Hindlimb muscle (tissue), 1 donor: ENCODE data around the gene PITHD1. TPM values are rescaled to one million over a fixed set of nuclear protein-coding genes. Genes with fewer than 3 reads are reported as not detected.
"Not testable (repeated sequence)": the region's sequence is repeated elsewhere in the genome, so short reads cannot be mapped to it uniquely, and the experiment has no call there.

Experiments
- DNase-seq: peaks from one replicate; pipeline ENCODE4 v3.0.0-alpha.2; 2013
- polyA plus RNA-seq: library from polyadenylated mRNA; unstranded; fragments of 120-200 nt; gene quantifications from one replicate; pipeline ENCODE4 v1.2.1, GENCODE V29; 2013; ENCODE audit not compliant: insufficient read length

PITHD1 gene
- polyA plus RNA-seq, 1 donor, result 35.8 TPM

GRCh38 chr1:23774174-23774880 is 3.9 kb upstream of the PITHD1 start:
- DNase-seq, result no peak

DNA sequence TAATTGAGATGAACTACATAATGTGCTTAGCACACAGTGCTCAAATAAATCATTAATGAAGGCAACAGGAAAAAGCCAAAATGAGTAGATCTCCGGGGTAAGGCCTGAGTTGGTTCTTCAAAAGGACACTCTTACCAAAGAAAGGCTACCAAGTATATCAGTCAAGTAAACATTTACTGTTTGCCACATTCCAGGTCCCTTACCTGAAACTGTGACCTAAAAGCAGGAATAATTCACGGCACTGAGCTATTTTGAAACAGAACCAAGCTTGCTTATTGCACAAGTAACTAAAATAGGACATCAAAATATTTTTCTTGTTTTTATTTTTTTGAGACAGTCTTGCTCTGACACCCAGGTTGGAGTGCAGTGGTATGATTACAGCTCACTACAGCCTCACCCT is 2.0 kb upstream of the PITHD1 start:
- no peak for DNase-seq

GRCh38 chr1:23779826-23780371 is 1.7 kb downstream of the PITHD1 start:
- DNase-seq, result no peak

GRCh38 chr1:23783141-23783540 is 4.9 kb downstream of the PITHD1 start:
- DNase-seq, result not testable (repeated sequence)

DNA sequence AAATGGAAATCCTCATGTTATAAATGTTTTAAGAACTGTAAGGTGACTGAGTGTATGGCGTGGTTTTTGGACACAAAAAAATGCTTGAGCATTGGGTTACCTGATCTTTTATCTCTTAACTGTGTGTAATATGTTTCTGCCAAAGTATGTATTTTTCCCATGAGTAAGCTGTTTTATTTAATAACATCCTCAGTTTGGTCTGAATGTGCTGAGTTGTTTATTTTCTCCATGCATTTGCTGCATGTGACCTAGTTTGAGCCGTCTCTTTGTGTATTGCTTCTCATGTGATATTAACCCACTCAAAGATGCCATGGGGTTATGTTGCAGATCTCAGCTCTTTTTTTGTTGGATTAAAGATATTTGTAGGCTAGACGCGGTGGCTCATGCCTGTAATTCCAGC is 6.6 kb downstream of the PITHD1 start:
- no peak for DNase-seq

GRCh38 chr1:23787701-23788100 is 9.5 kb downstream of the PITHD1 start:
- DNase-seq, result no peak

GRCh38 chr1:23788695-23789094 is 10.5 kb downstream of the PITHD1 start:
- DNase-seq, result no peak

- DNase-seq, result peak; percentile 94
Measured at GRCh38 chr1:23790696-23791515, 12.7 kb downstream of the PITHD1 start, which contains the start of gene LYPLA2. Gene LYPLA2, plus strand, starts transcription at chr1:23791145. Its CDS starts 1,538 bp downstream, at chr1:23792683.

GRCh38 chr1:23791516-23792047 is 13.4 kb downstream of the PITHD1 start:
- no peak for DNase-seq

DNA sequence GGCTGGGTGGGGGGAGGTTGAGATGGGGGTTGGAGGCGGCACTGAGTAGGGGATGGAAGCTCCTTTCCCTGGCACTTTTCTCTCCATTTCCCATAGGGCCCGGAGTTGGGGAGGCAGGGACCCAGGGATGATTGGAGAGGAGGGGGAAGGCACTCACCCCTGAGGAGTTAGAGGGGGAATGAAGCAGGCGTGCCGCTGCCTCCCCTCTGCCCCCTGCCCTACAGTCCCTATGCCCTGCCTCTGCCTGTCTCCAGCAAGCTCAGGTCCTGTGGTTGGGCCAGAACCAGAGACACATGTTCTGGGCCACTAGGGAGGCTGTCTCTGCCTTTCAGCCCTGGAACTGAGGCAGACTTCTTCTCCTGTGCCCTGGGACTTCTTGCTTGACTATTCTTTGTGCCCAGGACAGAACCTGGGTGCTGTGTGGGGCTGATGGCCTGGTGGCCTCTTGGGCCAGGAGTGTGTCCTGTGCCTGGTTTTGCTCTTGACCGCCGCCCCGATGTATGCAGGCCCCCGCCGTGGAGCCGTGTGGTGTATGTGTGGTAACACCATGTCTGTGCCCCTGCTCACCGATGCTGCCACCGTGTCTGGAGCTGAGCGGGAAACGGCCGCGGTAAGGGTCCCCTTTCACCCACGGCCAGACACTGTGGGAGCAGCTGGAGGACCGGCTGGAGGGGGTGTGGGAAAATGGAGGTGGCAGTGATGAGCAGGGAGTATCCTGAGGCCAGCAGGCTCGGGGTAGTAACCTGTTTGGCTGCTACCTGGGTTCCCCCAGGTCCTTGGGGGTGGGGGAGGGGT is 14.1 kb downstream of the PITHD1 start:
- DNase-seq, result no peak

- DNase-seq, result no peak
Measured at GRCh38 chr1:23793018-23793781, 15.0 kb downstream of the PITHD1 start.

DNA sequence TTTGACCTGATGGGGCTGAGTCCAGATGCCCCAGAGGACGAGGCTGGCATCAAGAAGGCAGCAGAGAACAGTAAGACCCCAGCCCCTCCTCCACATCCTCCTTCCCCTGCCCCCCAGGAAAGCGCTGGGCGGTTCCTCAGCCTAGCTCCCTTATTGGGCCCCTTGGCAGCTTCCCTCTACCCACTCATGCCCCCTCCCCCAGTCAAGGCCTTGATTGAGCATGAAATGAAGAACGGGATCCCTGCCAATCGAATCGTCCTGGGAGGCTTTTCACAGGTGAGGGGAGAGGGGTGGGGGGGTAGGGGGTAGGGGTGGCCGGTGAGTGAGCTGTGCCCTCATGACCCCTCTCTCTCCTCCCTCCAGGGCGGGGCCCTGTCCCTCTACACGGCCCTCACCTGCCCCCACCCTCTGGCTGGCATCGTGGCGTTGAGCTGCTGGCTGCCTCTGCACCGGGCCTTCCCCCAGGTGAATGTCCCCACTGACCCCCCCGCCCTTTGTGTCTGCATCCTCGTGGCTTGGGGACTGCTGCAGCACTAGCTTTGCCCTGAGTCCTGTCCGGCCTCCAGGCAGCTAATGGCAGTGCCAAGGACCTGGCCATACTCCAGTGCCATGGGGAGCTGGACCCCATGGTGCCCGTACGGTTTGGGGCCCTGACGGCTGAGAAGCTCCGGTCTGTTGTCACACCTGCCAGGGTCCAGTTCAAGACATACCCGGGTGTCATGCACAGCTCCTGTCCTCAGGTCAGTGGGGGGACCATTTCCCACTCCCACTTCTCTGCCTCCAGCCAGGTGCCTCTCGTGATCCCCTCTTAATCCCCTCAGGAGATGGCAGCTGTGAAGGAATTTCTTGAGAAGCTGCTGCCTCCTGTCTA is 15.9 kb downstream of the PITHD1 start:
- no peak for DNase-seq

- DNase-seq, result not testable (repeated sequence)
Measured at GRCh38 chr1:23794732-23795182, 16.5 kb downstream of the PITHD1 start.

- DNase-seq, result no peak
Measured at GRCh38 chr1:23795676-23796465, 17.7 kb downstream of the PITHD1 start.

- no peak for DNase-seq
Measured at GRCh38 chr1:23796466-23797271, 18.5 kb downstream of the PITHD1 start.

GRCh38 chr1:23797478-23798448 is 19.5 kb downstream of the PITHD1 start:
- no peak for DNase-seq

GRCh38 chr1:23798662-23799142 is 20.5 kb downstream of the PITHD1 start:
- no peak for DNase-seq

GRCh38 chr1:23799255-23799569 is 21.0 kb downstream of the PITHD1 start:
- no peak for DNase-seq
